Measurements from ENCODE around the gene FOXA1. TPM values are rescaled to one million over a fixed set of nuclear protein-coding genes. Genes with fewer than 3 reads are reported as not detected.

The FOXA1 gene
- total RNA-seq, 2 experiments from 2014 or later: not detected

DNA sequence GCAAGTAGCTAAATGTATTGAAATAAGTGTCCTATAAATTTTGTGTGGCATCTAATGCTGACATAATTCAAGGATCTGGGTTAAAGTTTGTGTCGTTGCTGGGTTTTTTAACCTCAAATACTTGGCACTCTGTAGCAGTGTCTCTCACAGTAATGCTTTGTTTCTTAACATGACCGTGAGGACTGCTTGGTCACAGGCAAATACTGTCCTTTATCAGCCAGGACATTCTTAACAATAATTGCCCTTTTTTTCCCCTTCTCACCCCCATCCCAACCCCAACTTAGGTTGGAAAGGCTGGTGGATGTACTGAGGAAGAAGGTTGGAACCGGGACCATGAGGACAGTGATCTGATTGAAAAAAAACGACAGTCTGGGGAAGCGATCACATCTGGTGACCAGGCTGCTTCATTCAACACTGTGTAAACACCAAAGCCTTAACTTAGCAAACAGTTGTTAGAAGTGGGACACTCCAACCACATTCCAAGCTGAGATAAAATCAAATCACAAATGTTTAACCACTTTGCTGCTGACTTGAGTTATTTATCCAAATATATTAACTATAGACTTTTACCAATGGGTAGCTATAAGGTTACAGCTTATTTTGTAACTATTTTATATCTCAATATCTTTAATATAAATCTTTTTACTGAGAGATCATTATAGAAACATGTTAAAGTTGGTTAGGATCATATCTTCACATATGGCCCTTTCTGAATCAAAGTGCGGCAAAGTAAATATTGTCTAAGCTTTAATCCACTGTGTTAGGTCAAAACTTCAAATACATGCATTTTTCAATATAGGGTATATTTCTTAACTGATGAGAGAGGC lies 48.2 kb downstream of the FOXA1 start:
- Mint-ChIP-seq H3K4me1 (no peaks in the 10 kb centered on the region), H3K27ac (no peak overlapping the region), H3K9me3 (ENCODE audit: low read depth) (no peaks in the 10 kb centered on the region), H3K4me3 (no peak overlapping the region), H3K27me3 (no peaks in the 10 kb centered on the region), H3K36me3 (no peaks in the 10 kb centered on the region)
- no peak for DNase-seq
- CTCF ChIA-PET: no interaction called here
- no peak for ATAC-seq

DNA sequence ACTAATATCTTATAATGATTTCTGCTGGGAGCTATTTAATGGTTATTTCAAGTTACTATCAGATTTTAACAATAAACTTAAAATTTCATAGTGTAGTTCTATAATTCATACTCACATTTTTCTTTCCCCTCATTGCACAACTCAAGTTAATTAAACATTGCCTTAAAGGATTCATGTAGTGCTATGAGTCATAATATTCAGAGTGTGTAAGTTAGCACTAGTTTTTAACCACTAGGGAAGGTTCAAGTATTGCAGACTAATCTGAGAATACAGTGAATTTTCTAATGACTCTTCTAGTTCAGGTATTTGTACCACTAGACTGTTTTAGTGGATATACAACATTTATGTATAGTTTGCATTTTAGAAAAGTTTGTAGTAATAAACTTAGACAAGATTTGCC lies 49.9 kb downstream of the FOXA1 start:
- no peaks in the 10 kb centered on the region for H3K27me3 Mint-ChIP-seq
- no peak for DNase-seq
- no peak overlapping the region for H3K4me3 Mint-ChIP-seq
- no peak for ATAC-seq
- no peaks in the 10 kb centered on the region for H3K36me3 Mint-ChIP-seq
- H3K4me1 Mint-ChIP-seq: no peaks in the 10 kb centered on the region
- no peaks in the 10 kb centered on the region for H3K9me3 Mint-ChIP-seq (ENCODE audit: low read depth)
- no peak overlapping the region for H3K27ac Mint-ChIP-seq
- CTCF ChIA-PET: no interaction called here

DNA sequence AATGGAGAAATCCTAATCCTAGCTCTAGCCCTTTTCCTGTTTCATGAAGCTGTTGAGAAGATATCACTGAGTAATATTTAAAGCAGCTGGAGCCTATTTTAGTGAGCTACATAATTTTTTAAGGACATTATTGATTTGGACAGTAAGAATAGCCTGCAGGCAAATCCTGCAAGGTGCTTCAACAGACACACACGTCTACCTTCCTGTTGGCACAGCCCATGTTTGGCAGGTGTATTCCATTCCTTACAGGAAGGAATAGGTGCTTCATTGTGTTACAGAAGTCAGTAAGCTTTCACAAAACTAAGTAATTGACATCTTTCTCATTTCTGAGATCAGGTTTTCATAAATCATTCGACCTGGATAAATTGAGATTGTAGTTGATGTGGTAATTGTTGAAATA lies 50.6 kb downstream of the FOXA1 start:
- no peaks in the 10 kb centered on the region for H3K36me3 Mint-ChIP-seq
- H3K4me3 Mint-ChIP-seq: no peak overlapping the region
- CTCF ChIA-PET: no interaction called here
- ATAC-seq (no peak), DNase-seq (no peak)
- no peaks in the 10 kb centered on the region for H3K27me3 Mint-ChIP-seq
- no peaks in the 10 kb centered on the region for H3K9me3 Mint-ChIP-seq (ENCODE audit: low read depth)
- no peaks in the 10 kb centered on the region for H3K4me1 Mint-ChIP-seq
- no peak overlapping the region for H3K27ac Mint-ChIP-seq

DNA sequence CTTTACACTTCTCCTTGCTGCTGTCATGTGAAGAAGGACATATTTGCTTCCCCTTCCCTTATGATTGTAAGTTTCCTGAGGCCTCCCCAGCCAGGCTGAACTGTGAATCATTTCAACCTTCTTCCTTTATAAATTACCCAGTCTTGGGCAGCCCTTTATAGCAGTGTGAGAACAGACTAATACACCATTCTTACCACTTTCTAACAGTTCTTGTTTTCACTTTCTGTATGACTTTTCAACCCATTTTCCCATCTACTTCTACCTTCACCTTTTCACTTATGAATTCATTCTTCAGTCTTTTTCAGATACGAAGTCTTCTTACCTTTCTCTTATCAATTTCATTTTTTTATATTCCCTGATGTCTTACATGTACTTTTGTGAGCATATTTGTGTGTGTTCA lies 55.1 kb downstream of the FOXA1 start:
- no peak overlapping the region for H3K4me3 Mint-ChIP-seq
- no peaks in the 10 kb centered on the region for H3K4me1 Mint-ChIP-seq
- H3K36me3 Mint-ChIP-seq: no peaks in the 10 kb centered on the region
- no peaks in the 10 kb centered on the region for H3K27me3 Mint-ChIP-seq
- CTCF ChIA-PET: no interaction called here
- ATAC-seq (no peak), DNase-seq (no peak)
- no peak overlapping the region for H3K27ac Mint-ChIP-seq
- peaks cover 4% of the 10 kb centered on the region for H3K9me3 Mint-ChIP-seq (ENCODE audit: low read depth)

Other genes starting within 250 kb of the FOXA1 start
- gene TTC6, start 380 bp upstream of the FOXA1 start, total RNA-seq: not detected